ENCODE data around the gene CENPO. TPM values are rescaled to one million over a fixed set of nuclear protein-coding genes. Genes with fewer than 3 reads are reported as not detected.

The CENPO gene
- total RNA-seq, 4 donors from 2014 or later, result 6.0 to 13.8 (median 9.6) TPM

GRCh38 chr2:24809316-24810007, 16.2 kb downstream of the CENPO start:
- Histone ChIP-seq H3K27me3 (no peaks in the 10 kb centered on the region), H3K36me3 (no peaks in the 10 kb centered on the region), H3K4me3 (no peak overlapping the region), H3K9me3 (no peaks in the 10 kb centered on the region), H3K4me1 (peaks cover 0 to 19% (median 8%) of the 10 kb centered on the region in 4 donors), H3K27ac (no peak overlapping the region)
- 84 to 92% methylated on average over 4 of the region's 4 CpGs for WGBS, 2 donors (ENCODE audit: low coverage in 1 of 2)
- in situ Hi-C loops (cut with MboI; ENCODE audit: low pct_ligation_motif_present in 1 of 4, low pct_unique_long_range_greater_than_20kb in 1 of 4, low sequenced_read_pairs in 3 of 4) (no loop called here), intact Hi-C loops (cut with DNase I; ENCODE audit: low total_unique reads) (no loop called here)
- DNase-seq, result no peak
- TF ChIP-seq POLR2A (IDR thresholded peaks at IDR 0.05), result no peak
- TF ChIP-seq EP300 (IDR thresholded peaks at IDR 0.05; ENCODE audit: low read depth), result no peak

- H3K4me3 ChIP-seq, result no peak overlapping the region
- in situ Hi-C loops (cut with MboI; ENCODE audit: low pct_ligation_motif_present in 1 of 4, low pct_unique_long_range_greater_than_20kb in 1 of 4, low sequenced_read_pairs in 3 of 4) (no loop called here), intact Hi-C loops (cut with DNase I; ENCODE audit: low total_unique reads) (no loop called here)
- no peaks in the 10 kb centered on the region for H3K27me3 ChIP-seq
- H3K27ac ChIP-seq, result no peak overlapping the region
- H3K36me3 ChIP-seq, result no peaks in the 10 kb centered on the region
- H3K9me3 ChIP-seq, result no peaks in the 10 kb centered on the region
- no peak for TF ChIP-seq CTCF (IDR thresholded peaks at IDR 0.05)
- no peak for TF ChIP-seq POLR2A (IDR thresholded peaks at IDR 0.05)
- no peak for TF ChIP-seq POLR2AphosphoS5 (IDR thresholded peaks at IDR 0.05)
- TF ChIP-seq EP300 (IDR thresholded peaks at IDR 0.05; ENCODE audit: low read depth), result no peak
- no peaks in the 10 kb centered on the region for H3K4me1 ChIP-seq
- DNase-seq, result no peak
- 98 to 100% methylated on average over 2 to 4 of the region's 4 CpGs for WGBS, 2 donors (ENCODE audit: low coverage in 1 of 2)
Measured at GRCh38 chr2:24813691-24814137, 20.5 kb downstream of the CENPO start.

GRCh38 chr2:24814516-24814915, 21.3 kb downstream of the CENPO start:
- in situ Hi-C loops (cut with MboI; ENCODE audit: low pct_ligation_motif_present in 1 of 4, low pct_unique_long_range_greater_than_20kb in 1 of 4, low sequenced_read_pairs in 3 of 4), result no loop called here

GRCh38 chr2:24815171-24815570, 21.9 kb downstream of the CENPO start:
- Histone ChIP-seq H3K36me3 (peaks cover 0 to 4% (median 0%) of the 10 kb centered on the region in 4 donors), H3K9me3 (no peaks in the 10 kb centered on the region), H3K27me3 (no peaks in the 10 kb centered on the region), H3K27ac (no peak overlapping the region), H3K4me1 (no peaks in the 10 kb centered on the region), H3K4me3 (no peak overlapping the region)
- TF ChIP-seq POLR2AphosphoS5 (IDR thresholded peaks at IDR 0.05), result no peak
- no peak for TF ChIP-seq EP300 (IDR thresholded peaks at IDR 0.05; ENCODE audit: low read depth)
- intact Hi-C loops (cut with DNase I; ENCODE audit: low total_unique reads) (no loop called here), in situ Hi-C loops (cut with MboI; ENCODE audit: low pct_ligation_motif_present in 1 of 4, low pct_unique_long_range_greater_than_20kb in 1 of 4, low sequenced_read_pairs in 3 of 4) (no loop called here)
- no peak for DNase-seq
- WGBS, 2 donors (ENCODE audit: low coverage in 1 of 2), result 100% methylated on average over 4 of the region's 4 CpGs

More at GRCh38 chr2:24814516-24814915, 21.3 kb downstream of the CENPO start:
- H3K9me3 ChIP-seq, result no peaks in the 10 kb centered on the region
- peaks cover 0 to under 1% (median 0%) of the 10 kb centered on the region in 4 donors for H3K36me3 ChIP-seq
- no peak overlapping the region for H3K4me3 ChIP-seq
- WGBS, 2 donors (ENCODE audit: low coverage in 1 of 2), result 95 to 98% methylated on average over 4 of the region's 4 CpGs
- no peak overlapping the region for H3K27ac ChIP-seq
- TF ChIP-seq POLR2A (IDR thresholded peaks at IDR 0.05) (no peak), POLR2AphosphoS5 (IDR thresholded peaks at IDR 0.05) (no peak), CTCF (IDR thresholded peaks at IDR 0.05) (no peak), EP300 (IDR thresholded peaks at IDR 0.05; ENCODE audit: low read depth) (no peak)
- DNase-seq, result no peak
- no peaks in the 10 kb centered on the region for H3K27me3 ChIP-seq
- intact Hi-C loops (cut with DNase I; ENCODE audit: low total_unique reads), result no loop called here
- no peaks in the 10 kb centered on the region for H3K4me1 ChIP-seq

- no peak for TF ChIP-seq POLR2A (IDR thresholded peaks at IDR 0.05)
- no peak for TF ChIP-seq CTCF (IDR thresholded peaks at IDR 0.05)
- TF ChIP-seq POLR2AphosphoS5 (IDR thresholded peaks at IDR 0.05), result no peak
- no peak for TF ChIP-seq EP300 (IDR thresholded peaks at IDR 0.05; ENCODE audit: low read depth)
- intact Hi-C loops (cut with DNase I; ENCODE audit: low total_unique reads), result no loop called here
- no peaks in the 10 kb centered on the region for H3K9me3 ChIP-seq
- in situ Hi-C loops (cut with MboI; ENCODE audit: low pct_ligation_motif_present in 1 of 4, low pct_unique_long_range_greater_than_20kb in 1 of 4, low sequenced_read_pairs in 3 of 4), result no loop called here
- H3K4me1 ChIP-seq, result no peaks in the 10 kb centered on the region
- no peaks in the 10 kb centered on the region for H3K27me3 ChIP-seq
- WGBS, 2 donors (ENCODE audit: low coverage in 1 of 2), result 82 to 92% methylated on average over 5 to 6 of the region's 6 CpGs
- DNase-seq, result no peak
- peaks cover 0 to 4% (median 0%) of the 10 kb centered on the region in 4 donors for H3K36me3 ChIP-seq
- H3K4me3 ChIP-seq, result no peak overlapping the region
- no peak overlapping the region for H3K27ac ChIP-seq
Measured at GRCh38 chr2:24816404-24816803, 23.2 kb downstream of the CENPO start.

Measured in transverse colon (tissue), 4 donors.